AG08396 (cell line): ENCODE results near the gene VSIR.
A peak's percentile ranks its signal among the peaks of the same experiment; 100 is the strongest.

Source experiments
- DNase-seq: peaks from one replicate; pipeline ENCODE4 v3.0.0; 2012; ENCODE audit warnings: low spot score, mixed read lengths

Gene VSIR

DNA sequence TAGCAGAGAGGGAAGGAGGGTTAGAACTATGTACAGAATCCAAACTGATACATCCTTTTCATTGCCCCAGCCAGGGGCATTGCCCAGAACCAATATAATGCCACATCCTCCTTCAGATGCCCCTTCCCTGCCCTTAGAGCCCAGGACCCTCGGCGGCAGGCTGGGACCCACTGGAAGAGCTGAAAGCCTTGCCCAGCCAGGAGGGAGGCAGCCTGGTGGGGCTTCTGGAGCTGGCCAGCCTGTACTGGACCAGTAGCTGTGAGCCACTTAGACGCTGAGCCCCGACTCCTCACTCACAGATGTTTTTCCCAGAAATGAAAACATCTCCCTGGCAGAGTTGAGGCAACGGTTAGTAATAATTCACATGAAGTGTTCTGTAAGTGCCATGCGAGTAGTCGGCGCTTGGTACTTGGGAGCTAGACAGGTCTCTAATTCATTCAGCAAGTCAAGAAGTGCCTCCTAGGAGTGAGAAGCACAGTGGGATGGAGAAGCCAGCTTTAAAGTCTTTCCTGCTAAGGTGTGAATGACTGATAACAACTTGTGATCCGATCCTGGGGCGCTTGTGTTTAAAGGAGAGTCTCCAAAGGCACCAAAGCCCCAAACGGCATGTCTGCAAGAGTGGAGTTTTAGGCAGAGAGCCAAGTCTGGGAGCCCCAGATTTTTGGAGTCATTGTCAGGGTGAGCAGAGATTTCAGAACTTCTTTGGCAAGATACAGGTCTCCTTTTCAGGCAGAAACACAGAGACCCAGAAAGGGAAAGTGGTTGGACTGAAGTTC, 9.8 kb downstream of the VSIR start:
- no peak for DNase-seq

DNA sequence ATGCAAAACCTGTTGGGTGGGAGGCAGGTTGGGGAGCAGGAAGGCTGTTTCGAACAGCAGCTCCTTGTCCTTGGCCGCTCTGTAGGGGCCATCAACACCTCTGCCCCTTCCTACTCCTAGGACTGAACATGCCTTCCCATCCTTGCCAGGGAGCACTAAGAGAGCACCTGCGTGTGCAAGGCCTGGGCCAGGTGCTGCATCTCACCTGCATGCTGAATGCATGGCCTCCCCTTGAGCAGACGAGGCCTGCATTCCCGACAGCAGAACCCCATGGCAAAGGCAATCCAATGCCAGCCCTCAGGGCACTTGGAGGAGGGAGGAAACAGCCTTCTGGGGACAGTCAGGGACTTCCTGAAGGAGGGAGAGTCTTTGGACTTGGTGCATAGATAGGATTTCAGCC, 11.0 kb downstream of the VSIR start:
- DNase-seq: no peak

DNA sequence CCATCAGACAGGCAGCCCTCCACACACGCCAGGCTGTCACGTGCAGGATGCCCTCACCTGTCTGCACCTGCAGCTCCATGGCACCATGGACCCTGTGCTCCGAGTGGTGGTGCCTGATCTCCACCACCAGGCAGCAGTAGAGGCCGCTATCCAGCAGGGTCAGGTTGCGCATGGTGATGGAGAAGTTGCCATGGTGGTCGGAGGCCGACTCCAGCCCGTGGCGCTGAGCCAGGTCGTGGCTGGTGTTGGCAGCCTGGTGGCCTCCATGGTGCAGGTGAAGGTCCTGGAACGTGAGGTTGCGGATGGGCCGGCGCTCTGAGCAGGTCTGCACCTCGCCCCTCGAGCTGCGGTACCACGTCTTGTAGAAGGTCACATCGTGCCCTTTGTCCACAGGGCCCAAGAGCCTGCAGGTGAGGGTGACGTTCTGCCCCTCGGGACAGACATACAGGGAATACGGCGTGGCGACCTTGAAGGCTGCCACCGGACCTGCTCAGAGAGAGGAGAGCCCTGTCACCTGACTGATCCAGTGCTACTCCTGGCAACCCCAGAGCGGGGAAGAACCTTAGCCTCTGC, 11.7 kb downstream of the VSIR start:
- no peak for DNase-seq

GRCh38 chr10:71761105-71761511, 12.2 kb downstream of the VSIR start:
- no peak for DNase-seq

- DNase-seq: no peak
Measured at GRCh38 chr10:71757399-71757922, 15.9 kb downstream of the VSIR start.

DNA sequence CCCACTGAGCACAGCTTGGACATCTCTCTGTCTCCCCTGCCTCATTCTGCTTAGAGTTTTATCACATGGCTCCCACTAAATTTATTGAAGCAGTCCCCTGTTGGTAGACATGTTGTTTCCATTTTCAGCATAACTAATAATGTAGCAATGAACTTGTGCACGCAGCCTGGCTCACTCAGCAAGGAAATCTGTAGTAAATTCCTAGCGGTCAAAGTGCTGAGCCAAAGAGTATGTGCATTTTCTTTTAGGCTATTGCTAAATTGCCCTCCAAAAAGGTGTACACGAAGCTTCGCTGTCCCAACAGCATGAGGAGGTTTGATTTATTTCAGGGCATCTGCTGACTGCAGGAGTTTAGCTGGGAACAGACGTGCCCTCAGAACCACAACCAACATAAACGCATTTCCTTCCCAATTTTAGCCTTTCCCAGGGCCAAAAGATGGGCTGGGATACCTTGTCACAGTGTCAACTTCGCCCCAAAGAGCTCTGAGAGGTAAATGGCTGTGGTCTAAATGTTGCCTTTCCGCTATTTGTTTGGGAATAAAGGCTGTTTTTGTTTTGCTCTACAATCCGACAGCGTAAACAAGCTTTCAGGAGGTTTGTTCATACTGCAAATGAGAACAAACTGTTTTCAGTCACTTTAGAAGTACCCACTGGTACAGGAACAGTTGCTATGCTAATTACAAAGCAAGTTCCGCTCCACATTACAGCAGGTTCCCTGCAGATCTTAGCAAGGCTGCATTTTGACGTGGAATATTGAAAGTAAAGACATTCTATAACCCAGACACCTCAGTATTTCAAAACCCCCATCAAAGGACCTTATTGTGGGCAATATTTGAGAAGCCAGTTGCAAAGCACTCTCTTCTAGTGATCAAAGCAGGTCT, 16.8 kb downstream of the VSIR start:
- no peak for DNase-seq

DNA sequence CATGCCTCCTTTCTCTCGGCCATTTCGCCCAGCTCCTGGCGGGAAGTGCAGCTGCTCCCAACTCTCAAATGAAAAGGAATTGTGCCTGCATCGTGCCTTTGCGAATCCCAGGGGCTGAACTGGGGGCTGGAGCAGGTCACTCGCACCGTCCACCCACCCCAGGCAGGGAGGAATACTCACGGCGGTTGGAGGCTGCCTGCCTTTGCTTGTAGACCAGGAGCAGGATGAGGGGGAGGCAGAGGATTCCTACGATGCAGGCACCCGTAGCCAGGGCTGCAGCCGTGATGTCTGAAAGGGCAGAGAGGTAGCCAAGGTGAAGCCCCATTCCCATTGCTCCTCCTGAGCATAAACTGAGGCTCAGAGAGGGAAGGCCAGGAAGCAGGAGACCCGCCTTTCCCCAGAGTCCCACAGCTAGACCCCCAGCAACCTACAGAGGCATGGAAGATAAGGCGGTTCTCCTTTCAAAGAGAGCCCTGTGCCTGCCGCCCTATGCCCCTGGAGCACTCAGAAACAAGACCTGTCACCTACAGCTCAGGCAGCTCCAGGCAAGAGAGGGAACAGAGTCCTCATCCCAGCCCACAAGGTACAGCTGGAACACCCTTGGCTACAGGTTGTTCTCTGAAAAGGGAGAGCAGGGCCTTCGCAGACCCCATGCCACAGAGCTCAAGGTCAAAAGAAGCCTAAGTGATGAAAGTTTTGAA, 18.0 kb downstream of the VSIR start:
- no peak for DNase-seq

DNA sequence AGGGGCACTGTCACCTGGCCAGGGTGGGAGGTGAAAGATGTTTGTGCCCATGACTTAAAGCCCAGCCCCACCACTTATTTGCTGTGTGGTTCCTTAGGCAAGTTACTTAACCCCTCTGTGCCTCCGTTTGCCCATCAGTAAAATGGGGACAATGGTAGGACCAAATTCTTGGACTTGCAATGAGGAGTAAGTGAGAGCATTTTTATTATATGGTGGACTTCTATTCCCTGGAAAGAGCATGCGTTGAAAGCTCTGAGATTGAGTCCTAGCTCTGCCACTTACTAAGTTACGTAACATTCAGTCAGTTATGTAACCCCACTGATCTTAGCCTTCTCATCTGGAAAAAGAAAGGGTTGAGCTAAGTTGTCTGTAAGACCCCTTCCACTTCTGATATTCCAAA, 18.8 kb downstream of the VSIR start:
- no peak for DNase-seq

- no peak for DNase-seq
Measured at GRCh38 chr10:71753960-71754505, 19.3 kb downstream of the VSIR start.

DNA sequence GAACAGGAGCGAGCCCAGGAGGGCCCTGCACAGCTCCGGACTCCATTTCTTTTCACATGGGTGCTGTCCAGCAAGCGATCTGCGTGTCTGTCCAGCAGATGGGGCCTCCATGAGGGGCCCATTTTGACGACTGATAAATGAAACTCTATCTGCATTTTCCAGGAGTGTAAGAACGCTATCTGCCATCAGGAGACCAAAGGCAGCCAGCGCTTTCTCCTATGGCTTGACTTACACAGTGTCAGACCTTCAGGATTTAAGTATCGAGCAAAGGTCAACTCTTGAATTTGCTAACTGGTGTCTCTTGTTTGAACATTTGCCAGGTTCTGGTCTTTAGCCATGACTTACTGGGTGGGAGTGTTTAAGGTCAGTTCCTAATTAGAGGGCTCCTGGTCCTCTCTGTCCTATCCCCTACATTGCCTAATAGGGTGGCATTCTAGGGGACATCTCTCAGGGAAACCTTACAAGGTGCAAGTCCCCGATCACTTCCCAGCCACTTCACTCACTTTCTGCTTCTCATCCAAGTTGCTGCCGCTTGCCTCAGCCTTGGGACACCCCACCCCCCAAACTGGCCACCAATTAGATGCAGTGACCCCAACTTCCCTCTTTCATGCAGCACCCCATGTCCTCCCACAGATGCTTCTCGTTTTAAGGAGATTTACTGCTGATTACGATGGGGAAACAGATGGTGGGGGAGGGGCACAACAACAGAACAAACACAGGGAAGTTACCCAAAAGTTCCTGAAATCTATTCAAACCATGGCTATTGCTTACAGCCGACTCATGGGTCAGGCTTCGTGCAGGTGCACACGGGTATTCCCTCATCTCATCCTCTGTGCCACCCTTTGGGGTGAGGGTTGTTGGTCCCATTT, 20.0 kb downstream of the VSIR start:
- no peak for DNase-seq

DNA sequence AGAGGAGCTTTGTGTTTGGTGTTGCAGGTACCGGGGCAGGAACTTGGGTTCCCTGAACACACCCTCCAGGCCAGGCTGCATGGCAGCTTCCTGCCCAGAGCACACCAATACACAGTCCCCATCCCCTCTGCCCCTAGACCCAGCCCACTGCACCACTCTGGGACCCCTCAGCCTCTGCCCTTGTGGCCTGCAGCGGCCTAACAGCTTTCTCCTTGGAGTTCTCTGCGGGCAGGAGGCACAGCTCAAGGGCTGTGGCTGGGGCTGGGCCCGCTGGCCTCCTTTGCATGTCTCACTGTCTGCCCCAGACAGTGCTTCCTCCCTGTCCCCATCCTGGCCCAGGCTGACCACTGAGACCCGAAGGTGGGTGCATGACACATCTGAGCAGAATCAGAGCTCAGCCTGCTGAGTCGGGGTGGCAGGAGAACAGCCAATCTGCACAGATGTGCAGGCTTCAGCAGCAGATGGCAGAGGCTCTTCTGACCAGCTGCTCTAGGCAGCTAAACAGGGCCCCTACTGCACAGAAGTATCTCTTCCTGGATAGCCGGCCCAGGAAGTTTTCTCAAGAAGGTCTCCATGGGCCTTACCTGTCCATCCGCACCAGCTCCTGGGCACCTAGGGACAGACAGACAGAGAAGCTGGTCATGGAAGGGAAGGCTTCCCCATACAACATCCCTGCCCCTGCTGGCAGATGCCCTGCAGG, 20.8 kb downstream of the VSIR start:
- no peak for DNase-seq

DNA sequence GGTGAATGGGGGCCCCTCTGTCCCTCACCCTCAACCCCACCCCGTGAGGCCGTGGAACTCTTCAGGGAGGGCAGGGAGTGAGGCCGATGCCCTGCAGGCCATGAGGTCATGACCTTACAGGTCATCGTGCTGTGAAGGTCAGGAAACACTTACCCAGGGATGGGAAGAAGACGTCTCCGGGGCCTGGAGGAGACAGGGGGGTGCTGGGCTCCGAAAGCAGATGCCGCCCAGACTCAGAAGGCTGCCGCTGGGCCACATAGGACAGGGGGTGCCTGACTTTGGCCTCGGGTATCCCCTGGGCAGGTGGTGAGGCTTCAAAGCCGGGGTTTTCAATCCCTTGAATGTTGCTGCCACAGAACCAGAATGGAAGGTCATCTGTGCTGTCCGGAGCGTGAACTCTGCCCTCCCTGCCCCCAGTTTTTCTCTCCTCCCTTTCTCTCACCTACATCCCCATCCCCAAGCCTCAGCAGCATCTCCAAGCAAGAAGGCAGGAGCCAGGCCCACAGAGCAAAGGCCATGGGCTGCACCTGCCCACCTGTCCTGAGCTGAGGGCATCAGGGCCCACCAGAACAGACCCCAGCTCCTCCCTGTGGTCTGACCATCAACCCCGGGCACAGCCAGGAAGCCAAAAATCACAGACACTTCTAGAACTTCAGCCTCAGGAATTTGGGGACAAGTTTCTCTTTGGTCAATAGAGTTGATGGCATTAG, 21.6 kb downstream of the VSIR start:
- DNase-seq: no peak

GRCh38 chr10:71750986-71751385, 22.3 kb downstream of the VSIR start:
- DNase-seq: no peak

DNA sequence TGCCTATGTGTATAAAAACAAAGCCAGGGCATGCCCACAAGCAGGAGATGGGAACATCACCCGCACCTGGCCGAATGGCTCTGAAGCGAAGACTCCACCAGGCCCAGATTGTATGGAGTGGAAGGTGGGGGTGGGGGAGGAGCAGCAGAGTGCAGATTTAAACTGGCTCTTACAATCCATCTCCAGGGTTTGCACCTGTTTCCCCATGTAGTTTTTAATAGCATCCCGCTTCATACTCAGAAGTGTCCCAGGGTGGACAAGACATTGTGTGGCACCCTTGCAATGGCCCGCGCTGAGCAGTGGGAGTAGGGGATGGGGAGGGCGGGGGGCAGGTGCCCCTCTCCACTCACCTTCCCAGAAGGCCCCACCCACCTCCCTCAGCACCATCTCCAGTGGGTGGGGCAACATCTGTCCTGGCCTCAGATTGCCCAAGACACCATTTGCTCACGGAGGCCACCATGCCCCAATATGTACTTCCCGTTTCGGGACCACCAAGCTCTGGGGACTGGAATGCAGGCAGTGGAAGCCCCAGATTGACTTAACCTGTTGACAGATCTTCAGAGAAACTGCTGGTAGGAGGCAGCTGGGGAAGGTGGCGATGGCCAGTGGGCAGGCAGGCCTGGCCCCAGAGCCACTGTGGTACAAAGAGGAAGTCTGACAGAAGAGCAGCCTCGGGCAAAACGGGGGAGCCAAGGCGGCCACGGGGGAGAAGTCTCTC, 23.0 kb downstream of the VSIR start:
- DNase-seq: no peak

GRCh38 chr10:71749396-71749795, 23.9 kb downstream of the VSIR start:
- no peak for DNase-seq

DNA sequence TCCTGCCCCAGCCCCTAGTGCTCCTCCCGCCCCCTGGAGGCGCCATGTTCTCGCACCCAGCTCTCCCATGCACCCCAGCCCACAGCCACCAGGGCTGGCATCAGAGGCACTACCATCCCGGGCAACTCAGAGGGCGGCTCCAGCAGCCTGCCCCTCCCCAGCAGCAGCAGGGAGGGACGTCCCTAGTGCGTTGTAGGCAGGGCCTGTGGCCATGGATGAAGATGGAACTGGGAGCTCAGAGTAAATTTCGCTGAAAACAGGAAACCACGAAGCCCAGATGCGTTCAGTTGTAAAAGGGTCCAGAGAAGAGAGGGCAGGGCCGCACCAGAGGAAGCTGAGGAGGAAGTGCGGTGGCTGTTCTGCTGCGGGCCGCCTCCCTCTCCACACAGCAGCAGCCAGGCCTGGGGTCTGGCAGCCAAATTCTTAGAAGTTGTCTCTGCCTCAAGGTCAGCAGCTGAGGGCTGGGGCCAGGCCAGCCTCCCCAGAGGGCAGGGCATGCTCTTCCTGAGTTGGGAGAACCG, 24.6 kb downstream of the VSIR start:
- DNase-seq: peak; percentile 34

DNA sequence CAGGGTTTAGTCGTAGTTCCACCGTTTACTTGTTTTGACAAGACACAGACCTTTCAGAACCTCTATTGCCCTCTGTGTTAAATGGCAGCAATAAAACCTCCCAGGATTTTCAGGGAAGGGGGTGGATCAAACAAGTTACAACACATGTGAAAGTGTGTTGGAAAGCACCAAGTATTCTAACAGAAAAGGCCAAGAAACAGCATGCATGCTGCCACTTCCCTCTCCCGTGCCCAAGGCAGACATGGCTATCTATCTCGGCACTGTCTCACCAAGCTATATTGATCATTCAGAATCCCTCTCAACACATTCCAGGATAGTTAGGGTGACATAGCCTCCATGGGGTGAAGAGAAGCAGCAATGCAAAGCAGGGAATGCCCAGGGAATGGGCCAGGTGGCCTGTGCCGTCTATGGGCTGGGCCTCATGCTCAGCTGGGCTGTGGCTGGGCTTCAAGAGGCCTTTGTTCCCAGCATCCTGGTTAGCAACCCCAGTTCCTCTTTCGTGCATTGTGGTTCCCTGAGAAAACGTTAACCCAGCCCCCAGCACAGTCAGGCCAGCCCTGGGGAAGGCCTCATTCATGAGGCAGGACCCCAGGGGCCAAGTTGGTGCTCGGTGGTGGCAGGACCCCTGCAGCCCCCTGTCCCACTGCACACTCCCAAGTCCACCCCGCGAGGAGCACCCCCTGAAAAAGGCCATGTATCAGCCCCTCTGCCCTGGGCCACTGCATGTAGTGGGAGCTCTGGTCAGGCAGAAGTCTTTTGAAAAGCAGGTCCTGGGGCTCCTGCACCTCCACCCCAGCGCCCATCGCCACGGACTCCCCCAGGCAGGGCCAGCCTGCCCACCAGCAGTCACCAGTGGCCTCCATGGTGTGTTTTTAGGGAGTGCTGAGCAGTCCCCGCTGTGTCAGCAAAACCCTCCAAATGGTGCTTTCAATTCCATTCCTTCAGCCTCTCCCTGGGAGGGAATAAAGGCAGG, 25.5 kb downstream of the VSIR start:
- DNase-seq: no peak
